H1 (cell line): Measurements from ENCODE around the gene CRABP2. TPM values are rescaled to one million over a fixed set of nuclear protein-coding genes. Genes with fewer than 3 reads are reported as not detected.

Experiments
- CHD2 ChIP-seq: IDR thresholded peaks from 2 replicates; pipeline ENCODE4 v1.6.1; 2012; ENCODE audit warnings: low read length, improper control_type of control experiment
- EP300 ChIP-seq, 2 experiments: IDR thresholded peaks; 1 replicate in 1 of 2; 2 replicates in 1 of 2; pipeline ENCODE4 v1.6.1; 2011 to 2012; ENCODE audit warnings: low read depth in 2 of 2, low read length in 2 of 2, mild to moderate bottlenecking in 2 of 2, borderline replicate concordance in 1 of 2, inconsistent platforms in 1 of 2, moderate library complexity in 1 of 2
- JUN ChIP-seq: IDR thresholded peaks from 2 replicates; pipeline ENCODE4 v1.6.1; 2011; ENCODE audit warnings: low read depth, mild to moderate bottlenecking, improper control_type of control experiment, low read length
- JUND ChIP-seq: IDR thresholded peaks from 2 replicates; pipeline ENCODE4 v1.6.1; 2011; ENCODE audit warnings: mild to moderate bottlenecking, improper control_type of control experiment, low read length
- KDM1A ChIP-seq: fragments of 200-600, 300-600 bp; sonication (generic); IDR thresholded peaks from 2 replicates; pipeline ENCODE4 v1.7.1; 2016; ENCODE audit warnings: mild to moderate bottlenecking, low read length, borderline replicate concordance
- POU5F1 ChIP-seq: IDR thresholded peaks from 2 replicates; pipeline ENCODE4 v1.6.1; 2011; ENCODE audit warnings: low read depth, mild to moderate bottlenecking, low read length, moderate library complexity
- RNF2 ChIP-seq: fragments of 200-900, 300-1000 bp; sonication (generic); IDR thresholded peaks from 2 replicates; pipeline ENCODE4 v1.7.1; 2016; ENCODE audit warnings: borderline replicate concordance, low read depth, mild to moderate bottlenecking, antibody characterized with exemption, low read length; ENCODE audit not compliant: poor library complexity, severe bottlenecking; ENCODE audit errors: missing control alignments
- polyA plus RNA-seq, 7 experiments: library from polyadenylated mRNA; depleted of rRNA in 3 of 7; stranded (reverse) in 5 of 7; unstranded in 2 of 7; fragments of >200 nt in 5 of 7; fragments of 200-250 nt in 2 of 7; gene quantifications; 1 replicate in 5 of 7; 2 replicates in 1 of 7; 4 replicates in 1 of 7; pipeline versions ENCODE4 v1.2.1 to v1.2.3, GENCODE V29; 2011 to 2013; ENCODE audit warnings: missing spikeins in 2 of 7, mixed read lengths in 2 of 7
- total RNA-seq: library from RNA; stranded (reverse); fragmentation: NEBNext Ultra II Directional; extraction: Animal tissue kit (Norgen Biotek cat#: 25700); gene quantifications from 2 replicates; pipeline ENCODE4 v1.2.1, GENCODE V29; 2021
- TF ChIP-seq, protein P1 (sequence below): IDR thresholded peaks from 2 replicates; pipeline ENCODE4 v1.6.1; 2012; ENCODE audit warnings: inconsistent platforms

Gene CRABP2
- total and polyA plus RNA-seq, 2 of the 8 experiments (the other 6 are each of a cell fraction or from before 2014, with no cell fraction given): 69.2 to 119 TPM

GRCh38 chr1:156749419-156750118 lies 44.2 kb upstream of the CRABP2 start (continued):
- TF ChIP-seq RNF2 (no peak), KDM1A (no peak), JUND (no peak), EP300 (IDR thresholded peaks at IDR 0.05; ENCODE audit: borderline replicate concordance in 1 of 2, low read depth in 2 of 2, low read length in 2 of 2) (no peak), CHD2 (no peak), POU5F1 (no peak), JUN (no peak)
- TF ChIP-seq, protein P1, sequence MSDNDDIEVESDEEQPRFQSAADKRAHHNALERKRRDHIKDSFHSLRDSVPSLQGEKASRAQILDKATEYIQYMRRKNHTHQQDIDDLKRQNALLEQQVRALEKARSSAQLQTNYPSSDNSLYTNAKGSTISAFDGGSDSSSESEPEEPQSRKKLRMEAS: no peak
- TF ChIP-seq, all 59 proteins: peak for 0
